Measurements from ENCODE around the gene ABCA7.

GRCh38 chr19:1046117-1046626, 6.3 kb downstream of the ABCA7 start:
- TF ChIP-seq MAX (IDR thresholded peaks at IDR 0.05) (no peak), CTCF (IDR thresholded peaks at IDR 0.05 in 2 of 3, conservative IDR thresholded peaks at IDR 0.05 in 1 of 3; ENCODE audit: borderline replicate concordance in 1 of 3, insufficient read depth in 1 of 3, low read depth in 2 of 3, low read length in 2 of 3) (no peak), POLR2A (IDR thresholded peaks at IDR 0.05; ENCODE audit: borderline replicate concordance, extremely low read depth, insufficient read depth, insufficient read length) (no peak), EZH2 (IDR thresholded peaks at IDR 0.05) (no peak), POLR2AphosphoS5 (IDR thresholded peaks at IDR 0.05; ENCODE audit: low read depth, low read length) (no peak), REST (IDR thresholded peaks at IDR 0.05; ENCODE audit: low read depth) (no peak), ZNF274 (IDR thresholded peaks at IDR 0.05; ENCODE audit: low read depth, low read length) (no peak), TCF7L2 (IDR thresholded peaks at IDR 0.05; ENCODE audit: borderline replicate concordance, extremely low read depth, insufficient read depth, insufficient read length) (no peak), SIN3A (IDR thresholded peaks at IDR 0.05; ENCODE audit: low read depth) (no peak), EZH2phosphoT487 (IDR thresholded peaks at IDR 0.05; ENCODE audit: borderline replicate concordance) (no peak), ELF1 (IDR thresholded peaks at IDR 0.05; ENCODE audit: borderline replicate concordance, low read depth) (no peak), FOSL1 (IDR thresholded peaks at IDR 0.05; ENCODE audit: low read depth) (no peak), EGR1 (IDR thresholded peaks at IDR 0.05; ENCODE audit: low read depth) (no peak)

Data from HCT116 (cell line).